Ishikawa (cell line): ENCODE data around the gene ARHGAP44.

ENCODE experiments used
- CEBPB ChIP-seq: IDR thresholded peaks from 2 replicates; pipeline ENCODE4 v1.6.1; 2012
- CREB1 ChIP-seq: IDR thresholded peaks from 2 replicates; pipeline ENCODE4 v1.6.1; 2012; ENCODE audit warnings: low read depth
- EGR1 ChIP-seq: IDR thresholded peaks from 2 replicates; pipeline ENCODE4 v1.6.1; 2012
- EP300 ChIP-seq: IDR thresholded peaks from 2 replicates; pipeline ENCODE4 v1.6.1; 2012; ENCODE audit warnings: borderline replicate concordance
- FOXM1 ChIP-seq: IDR thresholded peaks from 2 replicates; pipeline ENCODE4 v1.6.1; 2012; ENCODE audit warnings: low read depth, borderline replicate concordance
- MAX ChIP-seq: IDR thresholded peaks from 2 replicates; pipeline ENCODE4 v1.6.1; 2012
- NFIC ChIP-seq: IDR thresholded peaks from 2 replicates; pipeline ENCODE4 v1.6.1; 2012
- RAD21 ChIP-seq: IDR thresholded peaks from 2 replicates; pipeline ENCODE4 v1.6.1; 2012; ENCODE audit warnings: low read depth
- REST ChIP-seq: IDR thresholded peaks from 2 replicates; pipeline ENCODE4 v1.6.1; 2012; ENCODE audit warnings: low read depth, mild to moderate bottlenecking
- TAF1 ChIP-seq: IDR thresholded peaks from 2 replicates; pipeline ENCODE4 v1.6.1; 2012; ENCODE audit warnings: low read depth, mild to moderate bottlenecking
- TCF12 ChIP-seq: IDR thresholded peaks from 2 replicates; pipeline ENCODE4 v1.6.1; 2012; ENCODE audit warnings: low read depth
- TEAD4 ChIP-seq: IDR thresholded peaks from 2 replicates; pipeline ENCODE4 v1.6.1; 2012
- USF1 ChIP-seq: IDR thresholded peaks from 2 replicates; pipeline ENCODE4 v1.6.1; 2012
- YY1 ChIP-seq: IDR thresholded peaks from 2 replicates; pipeline ENCODE4 v1.6.1; 2012; ENCODE audit warnings: low read depth
- ZBTB7A ChIP-seq: IDR thresholded peaks from 2 replicates; pipeline ENCODE4 v1.6.1; 2012; ENCODE audit warnings: low read depth

The ARHGAP44 gene

GRCh38 chr17:12812877-12813276 is 23.6 kb downstream of the ARHGAP44 start:
- TF ChIP-seq CREB1 (no peak), YY1 (no peak), NFIC (no peak), EGR1 (no peak), TAF1 (no peak), MAX (no peak), ZBTB7A (no peak), TEAD4 (no peak), REST (no peak), CEBPB (no peak), TCF12 (no peak), FOXM1 (no peak), EP300 (no peak), USF1 (no peak), RAD21 (no peak)

GRCh38 chr17:12813664-12814063 is 24.4 kb downstream of the ARHGAP44 start:
- TF ChIP-seq ZBTB7A (no peak), CEBPB (no peak), MAX (no peak), FOXM1 (no peak), YY1 (no peak), RAD21 (no peak), TCF12 (no peak), EGR1 (no peak), EP300 (no peak), TAF1 (no peak), CREB1 (no peak), USF1 (no peak), REST (no peak), TEAD4 (no peak), NFIC (no peak)

- TF ChIP-seq EGR1 (no peak), NFIC (no peak), MAX (no peak), CREB1 (no peak), FOXM1 (no peak), TEAD4 (no peak), RAD21 (no peak)
Measured at GRCh38 chr17:12814718-12815117, 25.4 kb downstream of the ARHGAP44 start.

- TF ChIP-seq FOXM1 (no peak), EGR1 (no peak), USF1 (no peak), YY1 (no peak), EP300 (no peak), REST (no peak), MAX (no peak), RAD21 (no peak), CREB1 (no peak), TAF1 (no peak), NFIC (no peak), TEAD4 (no peak), TCF12 (no peak), CEBPB (no peak)
Measured at GRCh38 chr17:12815642-12816141, 26.4 kb downstream of the ARHGAP44 start.
